B cell (primary cell): ENCODE results near the gene AGAP1. TPM values are rescaled to one million over a fixed set of nuclear protein-coding genes. Genes with fewer than 3 reads are reported as not detected.

ENCODE experiments used
- ATAC-seq: fragments of 200-7000 bp; cut with Tn5 transposase; one replicate; pipeline ENCODE4 v1.10.0; 2021; ENCODE audit warnings: low read depth, mild to moderate bottlenecking, moderate number of reproducible peaks, moderate library complexity
- CTCF ChIA-PET: fragments of 350-600 bp; sonication (Branson Sonifier 250); formaldehyde crosslinking; loops from one replicate; lab custom pipeline; 2021; ENCODE audit warnings: antibody characterized with exemption, inconsistent platforms; lab: Charles Lee
- POLR2A ChIA-PET: fragments of 350-600 bp; sonication (Branson Sonifier 250); formaldehyde crosslinking; loops from one replicate; lab custom pipeline; 2021; ENCODE audit warnings: antibody characterized with exemption; lab: Charles Lee
- DNase-seq: peaks from one replicate; pipeline ENCODE4 v3.0.0; 2013
- H2AFZ ChIP-seq: 2 replicates; pipeline ENCODE4 v1.6.1; 2012; ENCODE audit warnings: mild to moderate bottlenecking, low read depth, low read length; ENCODE audit not compliant: insufficient read depth, poor library complexity, severe bottlenecking
- H3K27ac ChIP-seq, 2 donors: 1 replicate in 1 of 2; 2 replicates in 1 of 2; pipeline ENCODE4 v1.5.1; 2012 to 2013; ENCODE audit warnings: low read length in 2 of 2, mild to moderate bottlenecking in 2 of 2, moderate library complexity in 1 of 2
- H3K27me3 ChIP-seq, 4 experiments: fragments of 200-600 bp in 1 of 4; sonication (generic) in 1 of 4; replicated peaks in 1 of 4; 1 replicate in 2 of 4; 2 replicates in 2 of 4; pipeline versions ENCODE4 v1.6.1 to v1.7.0; 2013 to 2016; ENCODE audit warnings: low read length in 3 of 4, mild to moderate bottlenecking in 2 of 4, mixed read lengths in 1 of 4, moderate library complexity in 1 of 4; ENCODE audit not compliant: insufficient read depth in 4 of 4, control insufficient read depth in 3 of 4; ENCODE audit errors: control extremely low read depth in 1 of 4
- H3K36me3 ChIP-seq, 2 experiments: replicated peaks in 1 of 2; 1 replicate in 1 of 2; 2 replicates in 1 of 2; pipeline versions ENCODE4 v1.6.1 to v1.7.1; 2013; ENCODE audit warnings: low read length in 1 of 2; ENCODE audit not compliant: insufficient read depth in 2 of 2, control insufficient read depth in 1 of 2; ENCODE audit errors: control extremely low read depth in 1 of 2, extremely low read depth in 1 of 2
- H3K4me1 ChIP-seq, 2 donors: fragments of 200-600 bp in 1 of 2; sonication (generic) in 1 of 2; 1 replicate in 1 of 2; 2 replicates in 1 of 2; pipeline versions ENCODE4 v1.5.1 to v1.6.1; 2013 to 2017; ENCODE audit warnings: low read length in 2 of 2; ENCODE audit not compliant: control insufficient read depth in 2 of 2, insufficient read depth in 2 of 2
- H3K4me2 ChIP-seq: replicated peaks from 2 replicates; pipeline ENCODE3; 2012; ENCODE audit warnings: mild to moderate bottlenecking, low read depth, low read length; ENCODE audit not compliant: poor library complexity, severe bottlenecking
- H3K4me3 ChIP-seq, 5 experiments: fragments of 200-600 bp in 1 of 5; sonication (generic) in 1 of 5; 1 replicate in 3 of 5; 2 replicates in 2 of 5; pipeline versions ENCODE4 v1.5.1 to v1.7.0; 2011 to 2016; ENCODE audit warnings: low read length in 4 of 5, mild to moderate bottlenecking in 4 of 5, low read depth in 2 of 5, control low read depth in 1 of 5, moderate library complexity in 1 of 5; ENCODE audit not compliant: insufficient read depth in 1 of 5; ENCODE audit errors: control extremely low read depth in 1 of 5, extremely low read depth in 1 of 5
- H3K79me2 ChIP-seq: fragments of 200-600 bp; sonication (generic); one replicate; pipeline ENCODE4 v1.6.0; 2016; ENCODE audit warnings: low read length; ENCODE audit not compliant: control insufficient read depth, insufficient read depth
- H3K9ac ChIP-seq: fragments of 200-600 bp; sonication (generic); 2 replicates; pipeline ENCODE4 v1.6.1; 2017; ENCODE audit warnings: mild to moderate bottlenecking, low read length, moderate library complexity
- H3K9me3 ChIP-seq, 3 donors: one replicate each; pipeline versions ENCODE4 v1.6.1 to v1.7.1; 2013; ENCODE audit warnings: low read length in 2 of 3; ENCODE audit not compliant: control insufficient read depth in 2 of 3, insufficient read depth in 1 of 3; ENCODE audit errors: control extremely low read depth in 1 of 3
- H4K20me1 ChIP-seq: 2 replicates; pipeline ENCODE4 v1.6.0; 2012; ENCODE audit warnings: mild to moderate bottlenecking, low read length; ENCODE audit not compliant: insufficient read depth, control insufficient read depth, poor library complexity, severe bottlenecking
- H3K27ac Mint-ChIP-seq: one replicate; pipeline ENCODE4 v1.8.0; 2021; ENCODE audit warnings: mixed read lengths
- H3K27me3 Mint-ChIP-seq: one replicate; pipeline ENCODE4 v1.8.0; 2021; ENCODE audit warnings: mixed read lengths
- H3K4me1 Mint-ChIP-seq: one replicate; pipeline ENCODE4 v1.8.0; 2021; ENCODE audit warnings: mixed read lengths
- H3K4me3 Mint-ChIP-seq: one replicate; pipeline ENCODE4 v1.8.0; 2021; ENCODE audit warnings: mixed read lengths
- H3K9me3 Mint-ChIP-seq: one replicate; pipeline ENCODE4 v1.8.0; 2022; ENCODE audit warnings: mixed read lengths; ENCODE audit not compliant: insufficient read depth
- CTCF ChIP-seq: fragments of 200-600 bp; IDR thresholded peaks from one replicate; pipeline ENCODE4 v1.8.0; 2022; ENCODE audit warnings: antibody characterized with exemption, mild to moderate bottlenecking
- EZH2 ChIP-seq: IDR thresholded peaks from 2 replicates; pipeline ENCODE4 v1.6.1; 2012; ENCODE audit warnings: borderline replicate concordance, low read depth, mild to moderate bottlenecking, moderate library complexity, low read length; ENCODE audit not compliant: insufficient read depth, poor library complexity, severe bottlenecking
- WGBS: methylation state at CpG from one replicate; pipeline ENCODE4 v1.1.5; 2013; ENCODE audit warnings: missing lambda C conversion rate; ENCODE audit not compliant: insufficient coverage; 5-methylcytosine and 5-hydroxymethylcytosine counted together
- intact Hi-C: fragments of 100-400 bp; cut with micrococcal nuclease; formaldehyde crosslinking; loops from one replicate; pipeline ENCODE4 v1.10.0; 2022
- polyA plus RNA-seq: library from polyadenylated mRNA; depleted of rRNA; stranded (reverse); fragments of >200 nt; gene quantifications from 2 replicates; pipeline ENCODE4 v1.2.3, GENCODE V29; 2012
- total RNA-seq, 2 donors: library from RNA; stranded (reverse); fragments of 120-200 nt in 1 of 2; gene quantifications; 1 replicate in 1 of 2; 2 replicates in 1 of 2; pipeline versions ENCODE4 v1.2.3 to v1.2.4, GENCODE V29; 2013 to 2022

The AGAP1 gene
- total and polyA plus RNA-seq, 2 donors (not counting 1 experiment from before 2014, with no cell fraction given) = 0.01 TPM; not detected in 1

GRCh38 chr2:235956281-235956970 lies 462.6 kb downstream of the AGAP1 start:
- H3K27ac ChIP-seq = no peak overlapping the region
- DNase-seq (no peak), ATAC-seq (no peak)
- H3K4me2 ChIP-seq = no peak overlapping the region
- no peaks in the 10 kb centered on the region for H3K27me3 ChIP-seq
- H3K79me2 ChIP-seq = no peaks in the 10 kb centered on the region
- H3K9ac ChIP-seq = no peak overlapping the region
- Mint-ChIP-seq H3K9me3 (no peaks in the 10 kb centered on the region), H3K27me3 (peaks cover 3% of the 10 kb centered on the region), H3K27ac (no peak overlapping the region), H3K4me1 (no peaks in the 10 kb centered on the region), H3K4me3 (no peak overlapping the region)
- intact Hi-C loops = no loop called here
- H4K20me1 ChIP-seq = no peaks in the 10 kb centered on the region
- H3K9me3 ChIP-seq = peaks cover 0 to 9% (median 0%) of the 10 kb centered on the region in 3 donors
- POLR2A ChIA-PET = no interaction called here
- H3K4me3 ChIP-seq = no peak overlapping the region
- WGBS = 77% methylated on average over 7 of the region's 8 CpGs
- TF ChIP-seq CTCF (no peak), EZH2 (no peak)
- H2AFZ ChIP-seq = no peak overlapping the region
- H3K4me1 ChIP-seq = no peaks in the 10 kb centered on the region
- CTCF ChIA-PET = interaction anchor here (1.4 kb wide), 1 partner anchor 10 kb away, joined by 4 read pairs; no protein-coding TSS in a partner anchor
- H3K36me3 ChIP-seq = no peaks in the 10 kb centered on the region

DNA sequence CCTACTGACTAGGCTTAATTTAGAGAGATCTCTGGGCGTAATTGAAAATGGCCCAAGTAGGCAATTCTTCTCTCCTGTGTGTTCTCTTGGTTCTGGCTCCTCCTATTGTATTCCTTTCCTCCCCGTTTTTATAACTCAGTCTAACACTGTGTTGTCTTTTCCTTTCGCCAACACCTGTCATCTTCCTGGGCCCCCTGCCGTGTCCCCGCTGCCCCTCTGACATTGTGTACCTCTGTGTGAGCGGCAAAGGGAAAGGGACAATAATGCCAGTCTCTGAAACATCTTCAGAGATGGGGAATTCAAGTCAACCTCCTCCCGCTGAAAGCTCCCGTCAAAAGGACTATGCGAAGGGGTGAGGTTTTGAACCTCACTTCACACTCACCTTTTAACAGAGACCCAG lies 463.4 kb downstream of the AGAP1 start:
- H4K20me1 ChIP-seq = no peaks in the 10 kb centered on the region
- H3K79me2 ChIP-seq = no peaks in the 10 kb centered on the region
- no peaks in the 10 kb centered on the region for H3K4me1 ChIP-seq
- no peaks in the 10 kb centered on the region for H3K36me3 ChIP-seq
- peaks cover 0 to 11% (median 0%) of the 10 kb centered on the region in 3 donors for H3K9me3 ChIP-seq
- Mint-ChIP-seq H3K27ac (no peak overlapping the region), H3K4me1 (no peaks in the 10 kb centered on the region), H3K9me3 (no peaks in the 10 kb centered on the region), H3K27me3 (no peaks in the 10 kb centered on the region), H3K4me3 (no peak overlapping the region)
- H3K4me2 ChIP-seq = no peak overlapping the region
- no peak for DNase-seq
- no peak overlapping the region for H3K4me3 ChIP-seq
- TF ChIP-seq CTCF = no peak
- no peak for TF ChIP-seq EZH2
- H3K9ac ChIP-seq = no peak overlapping the region
- ChIA-PET CTCF (no interaction called here), POLR2A (no interaction called here)
- intact Hi-C loops = no loop called here
- H2AFZ ChIP-seq = no peak overlapping the region
- ATAC-seq = no peak
- no peaks in the 10 kb centered on the region for H3K27me3 ChIP-seq
- 88% methylated on average over 5 of the region's 9 CpGs for WGBS
- H3K27ac ChIP-seq = no peak overlapping the region
